HG02678 (cell line): ENCODE data around the gene KIF22.
"Not testable (repeated sequence)": the region's sequence is repeated elsewhere in the genome, so short reads cannot be mapped to it uniquely, and the experiment has no call there.

Experiments used
- ATAC-seq: cut with Tn5 transposase; IDR thresholded peaks from one replicate; pipeline ENCODE4 v1.9.1; 2021; ENCODE audit warnings: mild to moderate bottlenecking, moderate library complexity; ENCODE audit not compliant: unreplicated experiment

KIF22 gene

DNA sequence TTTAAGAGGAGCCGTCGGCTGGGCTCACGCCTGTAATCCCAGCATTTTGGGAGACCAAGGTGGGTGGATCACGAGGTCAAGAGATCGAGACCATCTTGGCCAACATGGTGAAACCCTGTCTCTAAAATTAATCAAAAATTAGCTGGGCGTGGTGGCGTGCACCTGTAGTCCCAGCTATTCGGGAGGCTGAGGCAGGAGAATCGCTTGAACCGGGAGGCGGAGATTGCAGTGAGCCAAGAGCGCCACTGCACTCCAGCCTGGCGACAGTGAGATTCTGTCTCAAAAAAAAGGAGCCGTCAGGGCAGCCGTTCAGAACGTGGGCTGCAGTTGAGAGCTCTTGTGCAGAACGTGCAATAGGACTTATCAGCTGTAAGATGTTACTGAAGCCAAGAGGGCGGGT is 2.6 kb downstream of the KIF22 start:
- not testable (repeated sequence) for ATAC-seq

DNA sequence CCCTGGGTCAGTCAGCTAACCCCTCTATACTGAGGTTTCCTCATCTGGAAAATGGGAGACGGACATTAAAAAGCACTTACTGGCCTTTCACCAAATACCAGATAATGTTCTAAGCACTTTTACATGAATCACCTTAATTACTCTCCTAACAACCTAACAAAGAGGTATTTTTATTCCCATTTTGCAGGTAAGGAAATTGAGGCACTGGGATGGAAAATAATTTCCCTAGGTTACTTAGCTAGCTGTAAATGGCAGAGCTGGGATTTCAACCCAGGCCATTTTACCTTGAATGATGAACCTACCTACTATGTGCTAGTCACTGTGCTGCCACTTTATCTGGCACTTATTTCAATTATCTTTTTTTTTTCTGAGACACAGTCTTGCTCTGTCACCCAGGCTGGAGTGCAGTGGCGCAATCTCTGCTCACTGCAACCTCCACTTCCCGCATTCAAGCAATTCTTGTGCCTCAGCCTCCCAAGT is 3.7 kb downstream of the KIF22 start:
- no peak for ATAC-seq

GRCh38 chr16:29802416-29802935 is 11.9 kb downstream of the KIF22 start:
- no peak for ATAC-seq

DNA sequence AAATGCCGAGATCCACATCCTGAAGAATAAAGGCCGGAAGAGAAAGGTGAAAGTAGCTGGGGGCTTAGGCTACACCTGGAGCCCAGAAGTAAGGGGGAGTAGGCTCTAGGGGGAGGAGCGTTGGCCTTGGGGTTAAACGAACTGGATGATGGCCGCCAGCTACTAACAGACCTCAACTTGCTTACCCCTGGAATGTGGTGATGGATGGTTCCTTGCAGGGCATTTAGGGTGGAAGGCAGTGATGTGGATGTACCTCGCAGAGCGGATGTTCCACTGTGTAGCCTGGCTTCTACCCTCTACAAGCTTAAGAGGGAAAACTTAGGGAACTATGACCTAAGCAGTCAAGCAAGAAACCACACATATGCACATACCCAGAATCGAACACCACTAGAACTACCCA is 13.5 kb downstream of the KIF22 start:
- ATAC-seq: no peak

DNA sequence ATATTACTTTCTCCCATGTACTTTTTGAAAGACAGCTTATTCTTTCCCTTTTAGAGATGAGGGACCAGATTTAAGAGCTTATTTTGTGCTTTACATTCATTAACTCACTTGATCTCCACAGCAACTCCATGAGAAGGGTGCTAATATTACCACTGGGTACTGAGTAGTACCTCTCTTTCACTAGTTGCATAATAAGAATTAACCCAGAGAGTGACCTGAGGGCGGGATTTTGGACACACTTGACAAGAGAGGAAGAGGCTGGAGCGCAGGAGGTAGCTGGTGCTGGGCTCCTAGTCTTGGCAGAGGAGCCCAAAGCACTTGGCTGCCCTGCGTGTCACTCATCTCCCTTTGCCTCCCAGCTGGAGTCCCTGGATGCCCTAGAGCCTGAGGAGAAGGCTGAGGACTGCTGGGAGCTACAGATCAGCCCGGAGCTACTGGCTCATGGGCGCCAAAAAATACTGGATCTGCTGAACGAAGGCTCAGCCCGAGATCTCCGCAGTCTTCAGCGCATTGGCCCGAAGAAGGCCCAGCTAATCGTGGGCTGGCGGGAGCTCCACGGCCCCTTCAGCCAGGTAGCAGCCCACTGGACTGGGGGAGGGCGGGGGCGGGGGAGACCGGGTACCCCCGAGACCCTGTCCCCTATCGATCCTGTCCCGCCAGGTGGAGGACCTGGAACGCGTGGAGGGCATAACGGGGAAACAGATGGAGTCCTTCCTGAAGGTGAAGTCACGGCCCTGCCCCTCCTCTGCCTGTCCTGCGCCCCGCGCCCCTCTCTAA is 14.1 kb downstream of the KIF22 start:
- no peak for ATAC-seq

- ATAC-seq: peak; percentile 50
Measured at GRCh38 chr16:29805232-29806098, 14.9 kb downstream of the KIF22 start.

DNA sequence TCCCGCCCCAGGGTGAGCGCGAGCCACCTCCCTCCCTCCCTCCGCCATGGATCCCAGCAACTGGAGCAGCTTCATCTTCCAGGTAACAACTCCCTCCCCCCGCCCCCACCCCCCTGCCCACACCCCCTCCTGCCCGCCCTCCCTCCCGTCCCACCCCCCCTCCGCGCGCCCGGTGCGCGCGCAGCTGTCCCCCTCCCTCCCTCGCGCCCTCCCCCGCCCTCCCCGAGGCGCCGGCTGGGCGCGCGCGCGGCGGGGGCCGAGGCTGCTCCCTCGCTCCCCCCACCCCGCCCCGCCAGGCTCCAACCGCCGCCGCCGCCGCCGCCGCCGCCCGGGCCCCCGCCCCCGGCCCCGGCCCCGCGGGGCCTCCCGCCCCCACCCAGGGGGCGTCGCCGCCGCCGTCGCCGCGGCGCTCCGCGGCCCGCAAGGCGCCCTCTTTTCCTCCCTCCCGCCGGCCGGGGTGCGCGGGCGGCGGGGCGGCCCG is 15.6 kb downstream of the KIF22 start, which contains the start of gene MAZ:
MAZ (plus strand) TSS at position 431 of the 481 bp plus-strand sequence. CDS start 173 bp downstream, outside the sequence.
- no peak for ATAC-seq

DNA sequence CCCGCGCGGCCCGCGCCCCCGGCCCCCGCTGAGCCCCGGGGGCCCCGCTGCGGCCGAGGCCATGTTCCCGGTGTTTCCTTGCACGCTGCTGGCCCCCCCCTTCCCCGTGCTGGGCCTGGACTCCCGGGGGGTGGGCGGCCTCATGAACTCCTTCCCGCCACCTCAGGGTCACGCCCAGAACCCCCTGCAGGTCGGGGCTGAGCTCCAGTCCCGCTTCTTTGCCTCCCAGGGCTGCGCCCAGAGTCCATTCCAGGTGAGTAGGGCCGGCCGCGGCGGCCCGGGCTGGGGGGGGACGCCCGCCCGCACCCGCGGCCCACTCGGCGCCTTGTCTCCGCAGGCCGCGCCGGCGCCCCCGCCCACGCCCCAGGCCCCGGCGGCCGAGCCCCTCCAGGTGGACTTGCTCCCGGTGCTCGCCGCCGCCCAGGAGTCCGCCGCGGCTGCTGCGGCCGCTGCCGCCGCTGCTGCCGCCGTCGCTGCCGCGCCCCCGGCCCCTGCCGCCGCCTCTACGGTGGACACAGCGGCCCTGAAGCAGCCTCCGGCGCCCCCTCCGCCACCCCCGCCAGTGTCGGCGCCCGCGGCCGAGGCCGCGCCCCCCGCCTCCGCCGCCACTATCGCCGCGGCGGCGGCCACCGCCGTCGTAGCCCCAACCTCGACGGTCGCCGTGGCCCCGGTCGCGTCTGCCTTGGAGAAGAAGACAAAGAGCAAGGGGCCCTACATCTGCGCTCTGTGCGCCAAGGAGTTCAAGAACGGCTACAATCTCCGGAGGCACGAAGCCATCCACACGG is 16.3 kb downstream of the KIF22 start:
- ATAC-seq: no peak

GRCh38 chr16:29807426-29808218 is 17.1 kb downstream of the KIF22 start:
- no peak for ATAC-seq

GRCh38 chr16:29808219-29808900 is 17.8 kb downstream of the KIF22 start:
- ATAC-seq: no peak

DNA sequence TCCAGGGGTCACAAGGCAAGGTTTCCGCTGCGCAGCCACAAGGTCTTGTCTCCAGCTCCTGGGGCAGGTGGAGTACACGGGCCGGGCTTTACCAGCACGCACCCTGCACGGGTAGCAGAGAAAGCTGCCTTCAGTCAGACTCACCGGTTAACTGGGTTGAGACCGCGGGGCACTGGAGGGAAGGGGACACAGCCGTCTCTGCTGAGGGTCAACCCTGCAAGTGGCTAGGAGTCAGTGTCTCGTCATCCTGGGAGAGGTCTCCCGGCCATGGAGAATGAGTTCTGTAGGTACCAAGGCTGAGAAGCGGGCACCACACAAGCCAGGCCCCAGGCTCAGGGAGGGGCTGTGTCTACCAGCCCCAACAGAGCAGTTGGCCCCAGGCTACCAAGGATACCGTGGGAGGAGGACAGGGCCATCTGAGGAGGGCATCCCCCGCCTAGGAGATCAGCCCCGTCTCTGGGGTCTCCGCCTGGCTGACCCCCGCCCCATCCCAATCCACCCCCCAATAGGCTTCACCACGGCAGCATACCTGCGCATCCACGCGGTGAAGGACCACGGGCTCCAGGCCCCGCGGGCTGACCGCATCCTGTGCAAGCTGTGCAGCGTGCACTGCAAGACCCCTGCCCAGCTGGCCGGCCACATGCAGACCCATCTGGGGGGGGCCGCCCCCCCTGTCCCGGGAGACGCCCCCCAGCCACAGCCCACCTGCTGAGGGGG is 18.6 kb downstream of the KIF22 start:
- ATAC-seq: no peak

GRCh38 chr16:29809850-29810698 is 19.5 kb downstream of the KIF22 start:
- no peak for ATAC-seq

- ATAC-seq: no peak
Measured at GRCh38 chr16:29810699-29811169, 20.2 kb downstream of the KIF22 start.

DNA sequence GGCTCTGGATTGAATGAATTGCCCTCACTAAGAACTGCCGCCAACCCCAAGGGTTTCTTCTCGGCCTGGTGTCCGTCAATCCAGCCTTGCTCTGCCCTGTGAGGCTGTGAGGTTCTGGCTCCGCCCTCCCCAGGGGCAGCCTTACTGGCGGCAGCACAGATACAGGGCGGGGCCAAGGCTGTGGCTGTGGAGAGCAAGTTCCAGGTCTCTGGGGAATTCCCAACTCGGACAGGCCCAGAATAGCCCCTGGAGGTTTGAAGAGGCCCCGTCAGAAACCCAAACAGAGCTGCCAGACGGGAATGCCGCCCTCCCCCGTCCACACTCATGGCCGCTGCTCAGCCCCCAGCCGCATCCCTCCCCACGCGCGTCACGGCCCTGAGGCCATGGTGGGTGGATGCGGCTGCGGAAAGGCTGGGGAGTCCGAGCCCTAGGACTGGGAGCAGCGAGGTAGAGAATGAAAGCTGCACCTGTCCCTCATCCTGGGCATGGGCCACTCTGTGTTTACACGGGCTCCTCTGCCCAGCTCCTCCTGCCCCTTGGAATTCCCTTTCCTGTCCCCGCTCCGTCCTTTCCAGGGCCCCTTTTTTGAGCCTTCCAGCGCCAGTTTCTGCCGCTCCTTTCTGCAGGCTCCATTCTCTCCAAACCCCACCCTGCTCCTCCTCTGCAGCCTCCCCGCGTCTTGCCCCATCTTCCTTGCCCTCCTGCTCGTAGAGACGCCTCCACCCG is 20.8 kb downstream of the KIF22 start:
- ATAC-seq: peak; percentile 34

GRCh38 chr16:29811896-29812665 is 21.5 kb downstream of the KIF22 start, which contains the start of gene PRRT2:
TSS of gene PRRT2 (plus strand) at chr16:29812193. CDS start at chr16:29813055, 862 bp downstream.
- ATAC-seq: no peak
